Hepatocyte (in vitro differentiated cells): ENCODE measurements around the gene ADAMTS19. TPM values are rescaled to one million over a fixed set of nuclear protein-coding genes. Genes with fewer than 3 reads are reported as not detected.
A peak's percentile ranks its signal among the peaks of the same experiment; 100 is the strongest.

ENCODE experiments used
- DNase-seq: peaks from one replicate; pipeline ENCODE4 v3.0.0-alpha.2; 2016; ENCODE audit warnings: low spot score
- H2AFZ ChIP-seq: fragments of 200-600 bp; sonication (generic); 2 replicates; pipeline ENCODE4 v1.6.0; 2016; ENCODE audit warnings: antibody characterized with exemption, mild to moderate bottlenecking
- H3K27ac ChIP-seq: fragments of 200-600 bp; sonication (generic); 2 replicates; pipeline ENCODE4 v1.5.1; 2016; ENCODE audit warnings: mild to moderate bottlenecking
- H3K27me3 ChIP-seq: fragments of 200-600 bp; sonication (generic); 2 replicates; pipeline ENCODE4 v1.6.1; 2016
- H3K36me3 ChIP-seq: fragments of 200-600 bp; sonication (generic); replicated peaks from 2 replicates; pipeline ENCODE4 v1.5.1; 2016; ENCODE audit warnings: low read depth; ENCODE audit not compliant: insufficient read depth
- H3K4me1 ChIP-seq: fragments of 200-600 bp; sonication (generic); 2 replicates; pipeline ENCODE4 v1.5.1; 2016; ENCODE audit warnings: mild to moderate bottlenecking, moderate library complexity; ENCODE audit not compliant: insufficient read depth
- H3K4me2 ChIP-seq: fragments of 200-600 bp; sonication (generic); 2 replicates; pipeline ENCODE4 v1.6.0; 2016
- H3K4me3 ChIP-seq: fragments of 200-600 bp; sonication (generic); 2 replicates; pipeline ENCODE4 v1.5.1; 2016; ENCODE audit warnings: mild to moderate bottlenecking
- H3K79me2 ChIP-seq: fragments of 200-600 bp; sonication (generic); 2 replicates; pipeline ENCODE4 v1.6.0; 2017; ENCODE audit warnings: mild to moderate bottlenecking
- H3K9me2 ChIP-seq: fragments of 200-600 bp; sonication (generic); replicated peaks from 2 replicates; pipeline ENCODE4 v1.6.0; 2017; ENCODE audit warnings: mild to moderate bottlenecking; ENCODE audit not compliant: insufficient read depth
- H3K9me3 ChIP-seq: fragments of 200-600 bp; sonication (generic); 2 replicates; pipeline ENCODE4 v1.5.1; 2016; ENCODE audit warnings: low read depth, mild to moderate bottlenecking
- H4K20me1 ChIP-seq: fragments of 200-600 bp; sonication (generic); 2 replicates; pipeline ENCODE4 v1.6.0; 2016; ENCODE audit warnings: mild to moderate bottlenecking; ENCODE audit not compliant: insufficient read depth, poor library complexity, severe bottlenecking
- EZH2 ChIP-seq: fragments of 200-600 bp; sonication (generic); IDR thresholded peaks from 2 replicates; pipeline ENCODE4 v1.6.1; 2016; ENCODE audit warnings: antibody characterized with exemption, mild to moderate bottlenecking, borderline replicate concordance
- EZH2phosphoT487 ChIP-seq: fragments of 200-600 bp; sonication (generic); IDR thresholded peaks from one replicate; pipeline ENCODE4 v1.6.1; 2018; ENCODE audit warnings: antibody characterized with exemption, mild to moderate bottlenecking, low read depth, moderate library complexity; ENCODE audit not compliant: unreplicated experiment, severe bottlenecking
- WGBS: methylation state at CpG from one replicate; pipeline ENCODE4 v1.1.6; 2016; ENCODE audit warnings: low lambda C conversion rate; ENCODE audit errors: missing lambda C conversion rate; 5-methylcytosine and 5-hydroxymethylcytosine counted together
- polyA plus RNA-seq: library from polyadenylated mRNA; unstranded; fragments of >200 nt; fragmentation: Nextera tagmentation; extraction: Ambion mirVana; gene quantifications from 2 replicates; pipeline ENCODE4 v1.2.1, GENCODE V29; 2016
- total RNA-seq: library from RNA; depleted of rRNA; stranded (reverse); fragments of >200 nt; gene quantifications from 2 replicates; pipeline ENCODE4 v1.2.3, GENCODE V29; 2014
- TF ChIP-seq, protein P1 (sequence below): fragments of 200-600 bp; sonication (generic); IDR thresholded peaks from 2 replicates; pipeline ENCODE4 v1.5.1; 2016; ENCODE audit warnings: antibody characterized with exemption, mild to moderate bottlenecking; ENCODE audit not compliant: poor library complexity

Gene ADAMTS19
- total and polyA plus RNA-seq, 2 experiments from 2014 or later: 1.8 to 5.0 TPM

DNA sequence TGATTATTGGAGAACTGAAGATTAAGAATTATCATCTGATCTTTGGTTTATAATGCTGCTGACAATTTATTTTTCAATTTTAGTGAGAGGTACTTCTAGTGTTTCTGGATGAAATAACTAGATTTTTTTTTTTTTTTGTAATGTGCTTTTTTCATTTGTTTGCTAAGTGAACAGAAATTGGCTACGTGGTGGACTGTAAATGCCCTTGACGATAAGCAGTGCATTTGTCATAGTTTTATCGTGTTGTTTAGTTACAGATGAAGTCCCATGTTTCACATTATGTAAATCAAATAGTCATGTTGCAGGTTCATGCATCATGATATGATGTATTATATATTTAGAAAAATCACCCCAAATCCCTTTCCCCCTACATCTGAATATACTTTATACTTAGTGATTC, 81.0 kb downstream of the ADAMTS19 start:
- Histone ChIP-seq H3K27me3 (no peaks in the 10 kb centered on the region), H3K36me3 (no peaks in the 10 kb centered on the region), H3K4me1 (no peaks in the 10 kb centered on the region), H3K9me2 (no peaks in the 10 kb centered on the region), H3K4me2 (no peak overlapping the region), H4K20me1 (no peaks in the 10 kb centered on the region), H3K27ac (no peak overlapping the region), H3K4me3 (no peak overlapping the region), H3K79me2 (no peaks in the 10 kb centered on the region), H3K9me3 (no peaks in the 10 kb centered on the region), H2AFZ (no peak overlapping the region)
- TF ChIP-seq EZH2phosphoT487 (no peak), EZH2 (no peak)
- TF ChIP-seq, protein P1, sequence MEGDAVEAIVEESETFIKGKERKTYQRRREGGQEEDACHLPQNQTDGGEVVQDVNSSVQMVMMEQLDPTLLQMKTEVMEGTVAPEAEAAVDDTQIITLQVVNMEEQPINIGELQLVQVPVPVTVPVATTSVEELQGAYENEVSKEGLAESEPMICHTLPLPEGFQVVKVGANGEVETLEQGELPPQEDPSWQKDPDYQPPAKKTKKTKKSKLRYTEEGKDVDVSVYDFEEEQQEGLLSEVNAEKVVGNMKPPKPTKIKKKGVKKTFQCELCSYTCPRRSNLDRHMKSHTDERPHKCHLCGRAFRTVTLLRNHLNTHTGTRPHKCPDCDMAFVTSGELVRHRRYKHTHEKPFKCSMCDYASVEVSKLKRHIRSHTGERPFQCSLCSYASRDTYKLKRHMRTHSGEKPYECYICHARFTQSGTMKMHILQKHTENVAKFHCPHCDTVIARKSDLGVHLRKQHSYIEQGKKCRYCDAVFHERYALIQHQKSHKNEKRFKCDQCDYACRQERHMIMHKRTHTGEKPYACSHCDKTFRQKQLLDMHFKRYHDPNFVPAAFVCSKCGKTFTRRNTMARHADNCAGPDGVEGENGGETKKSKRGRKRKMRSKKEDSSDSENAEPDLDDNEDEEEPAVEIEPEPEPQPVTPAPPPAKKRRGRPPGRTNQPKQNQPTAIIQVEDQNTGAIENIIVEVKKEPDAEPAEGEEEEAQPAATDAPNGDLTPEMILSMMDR: no peak
- DNase-seq: no peak
- 80% methylated on average over 3 of the region's 3 CpGs for WGBS

DNA sequence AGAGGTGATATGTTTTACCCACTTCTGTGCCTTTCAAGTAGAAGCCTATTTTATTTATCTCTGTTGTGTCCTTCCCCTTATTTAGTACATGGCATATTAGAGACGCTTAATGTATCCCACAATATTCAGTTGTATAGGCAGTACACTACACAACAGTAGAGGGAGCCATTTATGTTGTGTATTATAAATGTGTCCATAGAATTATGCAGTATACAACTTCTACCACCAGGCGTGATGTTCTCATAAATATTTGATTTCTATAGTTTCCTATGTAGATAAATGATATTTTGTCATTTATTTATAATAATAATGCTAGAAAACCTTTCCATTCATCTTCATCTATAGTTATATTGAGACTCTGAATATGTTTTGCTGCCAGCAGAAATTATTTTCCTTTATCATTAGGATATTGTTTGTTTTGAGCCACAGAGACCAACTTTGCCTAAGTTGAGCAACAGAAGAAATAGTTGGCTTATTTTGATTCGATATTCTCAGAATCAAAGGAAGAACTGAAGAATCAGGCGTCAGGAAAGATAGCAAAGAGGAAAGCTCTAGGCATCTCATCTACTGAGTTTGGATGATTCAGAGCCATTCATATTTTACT, 81.7 kb downstream of the ADAMTS19 start:
- Histone ChIP-seq H3K4me2 (no peak overlapping the region), H3K4me3 (no peak overlapping the region), H3K4me1 (no peaks in the 10 kb centered on the region), H2AFZ (no peak overlapping the region), H3K9me3 (no peaks in the 10 kb centered on the region), H4K20me1 (no peaks in the 10 kb centered on the region), H3K9me2 (no peaks in the 10 kb centered on the region), H3K36me3 (no peaks in the 10 kb centered on the region), H3K79me2 (no peaks in the 10 kb centered on the region), H3K27ac (no peak overlapping the region), H3K27me3 (no peaks in the 10 kb centered on the region)
- no peak for TF ChIP-seq EZH2
- TF ChIP-seq, protein P1: peak; percentile 14
- no peak for DNase-seq
- 93% methylated on average over 4 of the region's 4 CpGs for WGBS

DNA sequence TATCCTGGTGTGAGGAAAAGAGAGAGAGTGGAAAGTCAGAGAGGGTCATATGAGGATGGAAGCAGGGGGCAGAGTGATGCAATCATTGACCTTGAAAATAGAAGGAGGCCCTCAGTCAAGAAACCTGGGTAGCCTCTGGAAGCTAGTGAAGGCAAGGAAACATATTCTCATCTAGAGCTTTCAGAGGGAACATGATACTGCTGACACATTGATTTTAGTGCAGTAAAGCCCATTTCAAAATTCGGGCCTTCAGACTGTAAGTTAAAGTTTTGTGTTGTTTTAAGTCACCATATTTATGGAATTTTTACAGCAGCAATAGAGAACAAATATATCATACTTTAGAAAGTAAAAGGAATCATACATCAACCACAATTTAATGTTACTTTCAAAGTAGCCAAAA, 87.0 kb downstream of the ADAMTS19 start:
- Histone ChIP-seq H4K20me1 (no peaks in the 10 kb centered on the region), H3K4me1 (no peaks in the 10 kb centered on the region), H3K4me3 (no peak overlapping the region), H3K36me3 (no peaks in the 10 kb centered on the region), H2AFZ (no peak overlapping the region), H3K79me2 (no peaks in the 10 kb centered on the region), H3K9me2 (no peaks in the 10 kb centered on the region), H3K4me2 (no peak overlapping the region), H3K27ac (no peak overlapping the region), H3K9me3 (no peaks in the 10 kb centered on the region), H3K27me3 (no peaks in the 10 kb centered on the region)
- TF ChIP-seq, protein P1: no peak
- no peak for TF ChIP-seq EZH2
- TF ChIP-seq EZH2phosphoT487: no peak
- no peak for DNase-seq
- 100% methylated on average over 1 of the region's 1 CpG for WGBS
